Fibroblast of peridontal ligament (primary cell): ENCODE data around the gene FER1L5.

ENCODE experiments used
- DNase-seq: peaks from one replicate; pipeline ENCODE4 v3.0.0-alpha.2; 2010; ENCODE audit errors: extremely low read depth

FER1L5 gene

GRCh38 chr2:96680561-96681141, 38.1 kb downstream of the FER1L5 start:
- no peak for DNase-seq

- no peak for DNase-seq
Measured at GRCh38 chr2:96681540-96681939, 39.0 kb downstream of the FER1L5 start.

- no peak for DNase-seq
Measured at GRCh38 chr2:96683307-96683706, 40.7 kb downstream of the FER1L5 start.

GRCh38 chr2:96683972-96684820, 41.6 kb downstream of the FER1L5 start:
- no peak for DNase-seq

- no peak for DNase-seq
Measured at GRCh38 chr2:96684883-96685576, 42.5 kb downstream of the FER1L5 start.

- no peak for DNase-seq
Measured at GRCh38 chr2:96685577-96686459, 43.3 kb downstream of the FER1L5 start.

GRCh38 chr2:96687266-96687665, 44.7 kb downstream of the FER1L5 start:
- no peak for DNase-seq

GRCh38 chr2:96687711-96688640, 45.4 kb downstream of the FER1L5 start:
- DNase-seq, result no peak

- no peak for DNase-seq
Measured at GRCh38 chr2:96688649-96689430, 46.3 kb downstream of the FER1L5 start.

GRCh38 chr2:96689431-96689991, 46.9 kb downstream of the FER1L5 start:
- DNase-seq, result no peak

GRCh38 chr2:96690306-96691021, 47.9 kb downstream of the FER1L5 start:
- DNase-seq, result no peak

GRCh38 chr2:96691022-96691612, 48.6 kb downstream of the FER1L5 start:
- DNase-seq, result no peak

GRCh38 chr2:96692094-96692971, 49.8 kb downstream of the FER1L5 start:
- DNase-seq, result no peak

GRCh38 chr2:96693286-96694200, 51.0 kb downstream of the FER1L5 start:
- DNase-seq, result no peak

- no peak for DNase-seq
Measured at GRCh38 chr2:96694279-96694678, 51.7 kb downstream of the FER1L5 start.

- no peak for DNase-seq
Measured at GRCh38 chr2:96694816-96695455, 52.4 kb downstream of the FER1L5 start.
